Nephron (organoid): Measurements from ENCODE around the gene PPM1N.

Source experiments
- H3K27ac Mint-ChIP-seq, 3 experiments: 2 replicates each; pipeline ENCODE4 v1.8.0; 2020; ENCODE audit warnings: mixed read lengths in 3 of 3, mild to moderate bottlenecking in 2 of 3, moderate library complexity in 1 of 3
- H3K27me3 Mint-ChIP-seq: 2 replicates; pipeline ENCODE4 v1.8.0; 2021; ENCODE audit warnings: low read depth, mild to moderate bottlenecking, moderate library complexity, mixed read lengths
- H3K36me3 Mint-ChIP-seq: 2 replicates; pipeline ENCODE4 v1.8.0; 2020; ENCODE audit warnings: low read depth, mixed read lengths
- H3K4me1 Mint-ChIP-seq: 2 replicates; pipeline ENCODE4 v1.8.0; 2020; ENCODE audit warnings: mixed read lengths
- H3K4me3 Mint-ChIP-seq, 3 experiments: 2 replicates each; pipeline ENCODE4 v1.8.0; 2020; ENCODE audit warnings: mild to moderate bottlenecking in 3 of 3, mixed read lengths in 3 of 3, moderate library complexity in 2 of 3
- H3K9me3 Mint-ChIP-seq: 2 replicates; pipeline ENCODE4 v1.8.0; 2020; ENCODE audit warnings: mixed read lengths
- CTCF ChIP-seq, 3 experiments: fragments of 200-600 bp; sonication (generic); IDR thresholded peaks; one replicate each; pipeline ENCODE4 v1.5.0; 2021; ENCODE audit warnings: antibody characterized with exemption in 3 of 3; ENCODE audit not compliant: unreplicated experiment in 3 of 3

PPM1N gene

GRCh38 chr19:45498411-45499195 is at the start of gene PPM1N:
Gene PPM1N (plus strand): TSS chr19:45498443. CDS start chr19:45498473, 30 bp downstream.
- Mint-ChIP-seq H3K9me3 (no peaks in the 10 kb centered on the region), H3K36me3 (no peaks in the 10 kb centered on the region), H3K27ac (peak within 1 kb of the TSS in 1 of 3 experiments; percentile 8), H3K27me3 (peaks cover 67% of the 10 kb centered on the region), H3K4me3 (peak within 1 kb of the TSS; percentile 79 to 85 (median 84)), H3K4me1 (peaks cover 28% of the 10 kb centered on the region)
- TF ChIP-seq CTCF (IDR thresholded peaks at IDR 0.05; ENCODE audit: unreplicated experiment in 3 of 3) = no peak

- Mint-ChIP-seq H3K27ac (peak overlapping the region; percentile 22 to 35 (median 29)), H3K9me3 (no peaks in the 10 kb centered on the region), H3K27me3 (peaks cover 8% of the 10 kb centered on the region), H3K36me3 (no peaks in the 10 kb centered on the region), H3K4me1 (peaks cover 41% of the 10 kb centered on the region), H3K4me3 (peak overlapping the region; percentile 73 to 80 (median 80))
- TF ChIP-seq CTCF (IDR thresholded peaks at IDR 0.05; ENCODE audit: unreplicated experiment in 3 of 3) = no peak
Observed at GRCh38 chr19:45448887-45449299, 49.4 kb upstream of the PPM1N start.

- H3K4me1 Mint-ChIP-seq = peaks cover 38% of the 10 kb centered on the region
- H3K27me3 Mint-ChIP-seq = peaks cover 8% of the 10 kb centered on the region
- H3K27ac Mint-ChIP-seq = peak overlapping the region; percentile 91 to 95 (median 94)
- no peaks in the 10 kb centered on the region for H3K36me3 Mint-ChIP-seq
- no peaks in the 10 kb centered on the region for H3K9me3 Mint-ChIP-seq
- no peak for TF ChIP-seq CTCF (IDR thresholded peaks at IDR 0.05; ENCODE audit: unreplicated experiment in 3 of 3)
- peak overlapping the region; percentile 93 to 97 (median 94) for H3K4me3 Mint-ChIP-seq
Observed at GRCh38 chr19:45450012-45450333, 48.3 kb upstream of the PPM1N start.

- Mint-ChIP-seq H3K27ac (peak overlapping the region; percentile 60 to 96 (median 70)), H3K27me3 (peaks cover 11% of the 10 kb centered on the region), H3K36me3 (no peaks in the 10 kb centered on the region), H3K4me3 (peak overlapping the region; percentile 87 to 88 (median 87)), H3K9me3 (no peaks in the 10 kb centered on the region), H3K4me1 (peaks cover 50% of the 10 kb centered on the region)
- no peak for TF ChIP-seq CTCF (IDR thresholded peaks at IDR 0.05; ENCODE audit: unreplicated experiment in 3 of 3)
Observed at GRCh38 chr19:45451131-45451849, 47.0 kb upstream of the PPM1N start.

GRCh38 chr19:45451850-45452387 is 46.3 kb upstream of the PPM1N start:
- H3K36me3 Mint-ChIP-seq = no peaks in the 10 kb centered on the region
- peak overlapping the region; percentile 60 to 96 (median 70) for H3K27ac Mint-ChIP-seq
- peaks cover 11% of the 10 kb centered on the region for H3K27me3 Mint-ChIP-seq
- no peak for TF ChIP-seq CTCF (IDR thresholded peaks at IDR 0.05; ENCODE audit: unreplicated experiment in 3 of 3)
- H3K4me1 Mint-ChIP-seq = peaks cover 52% of the 10 kb centered on the region
- peak overlapping the region; percentile 87 to 88 (median 87) for H3K4me3 Mint-ChIP-seq
- H3K9me3 Mint-ChIP-seq = no peaks in the 10 kb centered on the region
